22Rv1 (cell line): ENCODE results near the gene MIS12.

Source experiments
- CTCF ChIP-seq: fragments of 450-650 bp; IDR thresholded peaks from 2 replicates; pipeline ENCODE4 v1.5.1; 2017; ENCODE audit warnings: mild to moderate bottlenecking
- ZFX ChIP-seq: fragments of 450-650 bp; IDR thresholded peaks from 2 replicates; pipeline ENCODE4 v1.6.1; 2017; ENCODE audit warnings: antibody characterized with exemption, borderline replicate concordance

- TF ChIP-seq CTCF (no peak), ZFX (no peak)
Observed at GRCh38 chr17:5488752-5489151, 2.4 kb downstream of the MIS12 start.
